GM12878 (cell line): Measurements from ENCODE around the gene TRPV5. TPM values are rescaled to one million over a fixed set of nuclear protein-coding genes. Genes with fewer than 3 reads are reported as not detected.

Experiments
- ATAC-seq: fragments of 200-7000 bp; cut with Tn5 transposase; 3 replicates; pipeline ENCODE4 v1.9.1; 2020; ENCODE audit warnings: mild to moderate bottlenecking, moderate library complexity
- BruUV-seq: library from RNA; stranded (reverse); fragments of 400-500 nt; replicated peaks from 2 replicates; lab custom pipeline; 2021; lab: Mats Ljungman, UMichigan
- CTCF ChIA-PET: fragments of 300-600 bp; sonication (Branson Sonifier 250); formaldehyde crosslinking; extraction: SDS; loops from one replicate; lab custom pipeline; 2021; ENCODE audit warnings: inconsistent platforms; lab: Yijun Ruan, JAX
- POLR2A ChIA-PET: fragments of 350-600 bp; formaldehyde crosslinking; extraction: SDS; loops from one replicate; lab custom pipeline; 2021; ENCODE audit warnings: inconsistent platforms; lab: Charles Lee
- RAD21 ChIA-PET: fragments of 300-600 bp; sonication (Branson Sonifier 250); formaldehyde crosslinking; loops from one replicate; lab custom pipeline; 2023; ENCODE audit warnings: antibody characterized with exemption; ENCODE audit not compliant: unreplicated experiment; lab: Charles Lee
- SMC1A ChIA-PET: fragments of 300-600 bp; sonication (Branson Sonifier 250); formaldehyde crosslinking; loops from one replicate; lab custom pipeline; 2023; ENCODE audit not compliant: unreplicated experiment, uncharacterized antibody; lab: Charles Lee
- DNase-seq: peaks from one replicate; pipeline ENCODE4 v3.0.0-alpha.2; 2011; ENCODE audit warnings: low read depth, low spot score
- FAIRE-seq: peaks from 3 replicates; lab custom pipeline; 2011; peaks lifted over from hg19 to GRCh38; lab: Jason Lieb, UNC
- H2AFZ ChIP-seq: 2 replicates; pipeline ENCODE4 v1.6.0; 2011; ENCODE audit warnings: low read depth, low read length, control low read depth; ENCODE audit not compliant: control insufficient read depth
- H3K27ac ChIP-seq: 2 replicates; pipeline ENCODE4 v1.5.1; 2011; ENCODE audit warnings: control low read depth; ENCODE audit not compliant: control insufficient read depth, insufficient read depth
- H3K27me3 ChIP-seq, 2 experiments: replicated peaks in 1 of 2; 2 replicates each; pipeline versions ENCODE4 v1.6.0 to v1.6.1; 2011; ENCODE audit warnings: low read length in 1 of 2; ENCODE audit not compliant: control insufficient read depth in 2 of 2, insufficient read depth in 2 of 2
- H3K36me3 ChIP-seq, 2 experiments: 2 replicates each; pipeline ENCODE4 v1.5.1; 2011; ENCODE audit warnings: low read length in 1 of 2; ENCODE audit not compliant: control insufficient read depth in 2 of 2, insufficient read depth in 2 of 2
- H3K4me1 ChIP-seq: 2 replicates; pipeline ENCODE4 v1.6.1; 2011; ENCODE audit warnings: mild to moderate bottlenecking, low read length, moderate library complexity, mixed read lengths; ENCODE audit not compliant: control insufficient read depth, insufficient read depth
- H3K4me2 ChIP-seq: 2 replicates; pipeline ENCODE4 v1.6.0; 2011; ENCODE audit warnings: control low read depth; ENCODE audit not compliant: control insufficient read depth, insufficient read depth
- H3K4me3 ChIP-seq: fragments of 200-600 bp; sonication (generic); 2 replicates; pipeline ENCODE4 v1.5.1; 2016
- H3K79me2 ChIP-seq: 2 replicates; pipeline ENCODE4 v1.6.0; 2011; ENCODE audit warnings: low read length; ENCODE audit not compliant: control insufficient read depth, insufficient read depth
- H3K9ac ChIP-seq: 2 replicates; pipeline ENCODE4 v1.8.0; 2011; ENCODE audit warnings: low read length, control low read depth, mixed read lengths; ENCODE audit not compliant: control insufficient read depth, insufficient read depth
- H3K9me3 ChIP-seq: replicated peaks from 3 replicates; pipeline ENCODE4 v1.5.1; 2011; ENCODE audit warnings: mild to moderate bottlenecking, low read length; ENCODE audit not compliant: control insufficient read depth, insufficient read depth
- H4K20me1 ChIP-seq: 2 replicates; pipeline ENCODE4 v1.6.0; 2011; ENCODE audit not compliant: control insufficient read depth, insufficient read depth
- LARP7 ChIP-seq: fragments of 450-650 bp; IDR thresholded peaks from 2 replicates; pipeline ENCODE4 v1.6.1; 2017; ENCODE audit warnings: mild to moderate bottlenecking
- SKIL ChIP-seq: fragments of 450-650 bp; IDR thresholded peaks from 2 replicates; pipeline ENCODE4 v1.6.1; 2017; ENCODE audit warnings: mild to moderate bottlenecking, low read depth, inconsistent platforms; ENCODE audit not compliant: poor library complexity, severe bottlenecking
- TAF1 ChIP-seq: IDR thresholded peaks from 2 replicates; pipeline ENCODE4 v1.6.1; 2011; ENCODE audit warnings: mild to moderate bottlenecking, low read depth, low read length, borderline replicate concordance
- WGBS: methylation state at CpG from one replicate; pipeline ENCODE4 v1.1.6; 2016; ENCODE audit warnings: low lambda C conversion rate; ENCODE audit not compliant: insufficient replicate concordance, insufficient coverage; ENCODE audit errors: missing lambda C conversion rate; 5-methylcytosine and 5-hydroxymethylcytosine counted together
- in situ Hi-C: fragments of 300-500 bp; cut with MboI; formaldehyde crosslinking; loops from 9 replicates; pipeline ENCODE4 v1.14.3; 2018; ENCODE audit warnings: mixed read lengths
- intact Hi-C: fragments of 100-400 bp; cut with micrococcal nuclease; formaldehyde crosslinking; loops from one replicate; pipeline ENCODE4 v1.14.2; 2022; ENCODE audit not compliant: unreplicated experiment
- polyA plus RNA-seq, 11 experiments: library from polyadenylated mRNA; depleted of rRNA in 4 of 11; unstranded in 6 of 11; stranded (reverse) in 5 of 11; fragments of >200 nt; fragmentation: Nextera tagmentation in 4 of 11; fragmentation: Illumina TruSeq in 1 of 11; extraction: Ambion mirVana in 4 of 11; extraction: Trizol in 1 of 11; gene quantifications; 1 replicate in 1 of 11; 2 replicates in 10 of 11; pipeline versions ENCODE4 v1.2.1 to v1.2.3, GENCODE V29; 2011 to 2016; ENCODE audit warnings: inconsistent platforms in 2 of 11, missing spikeins in 2 of 11, low read depth in 1 of 11
- total RNA-seq, 4 experiments: library from RNA; depleted of rRNA in 3 of 4; stranded (reverse); fragments of >200 nt in 3 of 4; fragmentation: Illumina TruSeq in 1 of 4; extraction: Trizol in 1 of 4; gene quantifications; 2 replicates each; pipeline versions ENCODE4 v1.2.1 to v1.2.3, GENCODE V29; 2013 to 2021
- TF ChIP-seq, protein P1 (sequence below): fragments of 450-650 bp; IDR thresholded peaks from 2 replicates; pipeline ENCODE4 v1.6.1; 2018; ENCODE audit warnings: borderline replicate concordance, mild to moderate bottlenecking; ENCODE audit not compliant: partially characterized antibody

The TRPV5 gene
- total and polyA plus RNA-seq, 10 of the 15 experiments (the other 5 are each of a cell fraction or from before 2014, with no cell fraction given) = not detected

- intact Hi-C loops (no loop called here), in situ Hi-C loops (no loop called here)
- peaks cover 0 to 3% of the 10 kb centered on the region in 2 experiments; a peak in 3 of 4 replicates for H3K27me3 ChIP-seq
- ChIA-PET RAD21 (no interaction called here), SMC1A (interaction anchor here (0.7 kb wide), 1 partner anchor 120 kb away, joined by 3 read pairs; no protein-coding TSS in a partner anchor), POLR2A (no interaction called here), CTCF (no interaction called here)
- FAIRE-seq (no peak), DNase-seq (no peak), ATAC-seq (no peak)
- no peaks in the 10 kb centered on the region for H3K36me3 ChIP-seq
- no peaks in the 10 kb centered on the region for H4K20me1 ChIP-seq
- no peak overlapping the region for H2AFZ ChIP-seq
- H3K4me1 ChIP-seq = no peaks in the 10 kb centered on the region
- no peaks in the 10 kb centered on the region for H3K9me3 ChIP-seq
- no peak overlapping the region for H3K4me3 ChIP-seq
- TF ChIP-seq LARP7 (no peak), SKIL (no peak), TAF1 (no peak)
- TF ChIP-seq, protein P1, sequence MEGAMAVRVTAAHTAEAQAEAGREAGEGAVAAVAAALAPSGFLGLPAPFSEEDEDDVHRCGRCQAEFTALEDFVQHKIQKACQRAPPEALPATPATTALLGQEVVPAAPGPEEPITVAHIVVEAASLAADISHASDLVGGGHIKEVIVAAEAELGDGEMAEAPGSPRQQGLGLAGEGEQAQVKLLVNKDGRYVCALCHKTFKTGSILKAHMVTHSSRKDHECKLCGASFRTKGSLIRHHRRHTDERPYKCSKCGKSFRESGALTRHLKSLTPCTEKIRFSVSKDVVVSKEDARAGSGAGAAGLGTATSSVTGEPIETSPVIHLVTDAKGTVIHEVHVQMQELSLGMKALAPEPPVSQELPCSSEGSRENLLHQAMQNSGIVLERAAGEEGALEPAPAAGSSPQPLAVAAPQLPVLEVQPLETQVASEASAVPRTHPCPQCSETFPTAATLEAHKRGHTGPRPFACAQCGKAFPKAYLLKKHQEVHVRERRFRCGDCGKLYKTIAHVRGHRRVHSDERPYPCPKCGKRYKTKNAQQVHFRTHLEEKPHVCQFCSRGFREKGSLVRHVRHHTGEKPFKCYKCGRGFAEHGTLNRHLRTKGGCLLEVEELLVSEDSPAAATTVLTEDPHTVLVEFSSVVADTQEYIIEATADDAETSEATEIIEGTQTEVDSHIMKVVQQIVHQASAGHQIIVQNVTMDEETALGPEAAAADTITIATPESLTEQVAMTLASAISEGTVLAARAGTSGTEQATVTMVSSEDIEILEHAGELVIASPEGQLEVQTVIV = no peak
- WGBS = 72% methylated on average over 2 of the region's 3 CpGs
- H3K79me2 ChIP-seq = no peaks in the 10 kb centered on the region
- no TSS peak for BruUV-seq
- no peak overlapping the region for H3K27ac ChIP-seq
- no peak overlapping the region for H3K9ac ChIP-seq
- no peak overlapping the region for H3K4me2 ChIP-seq
Observed at GRCh38 chr7:142898377-142899170, 35.0 kb downstream of the TRPV5 start.
